Progenitor cell of endocrine pancreas (in vitro differentiated cells): ENCODE data around the gene SCRT2. TPM values are rescaled to one million over a fixed set of nuclear protein-coding genes. Genes with fewer than 3 reads are reported as not detected.
"Not testable (repeated sequence)": the region's sequence is repeated elsewhere in the genome, so short reads cannot be mapped to it uniquely, and the experiment has no call there.

ENCODE experiments used
- DNase-seq: peaks from one replicate; pipeline ENCODE4 v3.0.0; 2021; ENCODE audit warnings: low spot score; ENCODE audit not compliant: unreplicated experiment
- H3K27ac Mint-ChIP-seq: 2 replicates; pipeline ENCODE4 v1.8.0; 2021; ENCODE audit warnings: mild to moderate bottlenecking, moderate library complexity, mixed read lengths
- H3K27me3 Mint-ChIP-seq: 2 replicates; pipeline ENCODE4 v1.8.0; 2021; ENCODE audit warnings: mixed read lengths
- H3K36me3 Mint-ChIP-seq: 2 replicates; pipeline ENCODE4 v1.8.0; 2022; ENCODE audit warnings: mixed read lengths; ENCODE audit not compliant: insufficient read depth
- H3K4me1 Mint-ChIP-seq: 2 replicates; pipeline ENCODE4 v1.8.0; 2021; ENCODE audit warnings: low read depth, mixed read lengths
- H3K4me3 Mint-ChIP-seq: 2 replicates; pipeline ENCODE4 v1.8.0; 2021; ENCODE audit warnings: low read depth, mild to moderate bottlenecking, moderate library complexity, mixed read lengths
- H3K9me3 Mint-ChIP-seq: 2 replicates; pipeline ENCODE4 v1.8.0; 2021; ENCODE audit warnings: low read depth, mixed read lengths
- CTCF ChIP-seq: fragments of 200-600 bp; sonication (generic); IDR thresholded peaks from one replicate; pipeline ENCODE4 v1.5.0; 2021; ENCODE audit warnings: antibody characterized with exemption, mild to moderate bottlenecking; ENCODE audit not compliant: unreplicated experiment
- long read RNA-seq: library from polyadenylated mRNA; unstranded; transcript quantifications from one replicate; pipeline ENCODE4 v2.0.0, GENCODE V29; 2020
- total RNA-seq: library from RNA; stranded (reverse); gene quantifications from 2 replicates; pipeline ENCODE4 v1.2.1, GENCODE V29; 2021

SCRT2 gene
- total RNA-seq: not detected in 2 replicates
- long read RNA-seq: 0 reads

GRCh38 chr20:675453-676314 lies at the start of gene SCRT2:
TSS of gene SCRT2 (minus strand) at chr20:675802. CDS start at chr20:675601, 201 bp downstream.
- peak; percentile 85 for DNase-seq
- H3K36me3 Mint-ChIP-seq: no peaks in the 10 kb centered on the region
- TF ChIP-seq CTCF: no peak
- H3K9me3 Mint-ChIP-seq: no peaks in the 10 kb centered on the region
- peaks cover 80% of the 10 kb centered on the region for H3K27me3 Mint-ChIP-seq
- no peak within 1 kb of the TSS for H3K27ac Mint-ChIP-seq
- peaks cover 5% of the 10 kb centered on the region for H3K4me1 Mint-ChIP-seq
- peak within 1 kb of the TSS; percentile 33 for H3K4me3 Mint-ChIP-seq

GRCh38 chr20:724797-725196 lies 49.2 kb upstream of the SCRT2 start:
- H3K9me3 Mint-ChIP-seq, H3K36me3 Mint-ChIP-seq, H3K4me3 Mint-ChIP-seq, H3K27ac Mint-ChIP-seq, H3K4me1 Mint-ChIP-seq, DNase-seq: not testable (repeated sequence)
- peaks cover 75% of the 10 kb centered on the region for H3K27me3 Mint-ChIP-seq

GRCh38 chr20:723756-724155 lies 48.2 kb upstream of the SCRT2 start:
- DNase-seq: no peak

GRCh38 chr20:722822-723644 lies 47.4 kb upstream of the SCRT2 start:
- Mint-ChIP-seq H3K36me3 (no peaks in the 10 kb centered on the region), H3K9me3 (no peaks in the 10 kb centered on the region), H3K27me3 (peaks cover 73% of the 10 kb centered on the region), H3K4me3 (no peak overlapping the region), H3K4me1 (no peaks in the 10 kb centered on the region), H3K27ac (no peak overlapping the region)
- TF ChIP-seq CTCF: no peak
- no peak for DNase-seq

More at GRCh38 chr20:723756-724155, 48.2 kb upstream of the SCRT2 start:
- no peaks in the 10 kb centered on the region for H3K9me3 Mint-ChIP-seq
- no peak overlapping the region for H3K27ac Mint-ChIP-seq
- no peak for TF ChIP-seq CTCF
- H3K27me3 Mint-ChIP-seq: peaks cover 72% of the 10 kb centered on the region
- no peak overlapping the region for H3K4me3 Mint-ChIP-seq
- peaks cover 3% of the 10 kb centered on the region for H3K4me1 Mint-ChIP-seq
- no peaks in the 10 kb centered on the region for H3K36me3 Mint-ChIP-seq

- H3K4me3 Mint-ChIP-seq: no peak overlapping the region
- TF ChIP-seq CTCF: no peak
These were observed 46.3 kb upstream of the SCRT2 start for GRCh38 chr20:721876-722275.

More at GRCh38 chr20:721876-722275, 46.3 kb upstream of the SCRT2 start:
- H3K27me3 Mint-ChIP-seq: peaks cover 77% of the 10 kb centered on the region
- H3K36me3 Mint-ChIP-seq: no peaks in the 10 kb centered on the region
- H3K27ac Mint-ChIP-seq: no peak overlapping the region
- no peaks in the 10 kb centered on the region for H3K9me3 Mint-ChIP-seq
- DNase-seq: no peak
- H3K4me1 Mint-ChIP-seq: no peaks in the 10 kb centered on the region
